Kidney (tissue), 14 donors: Measurements from ENCODE around the gene CD72. TPM values are rescaled to one million over a fixed set of nuclear protein-coding genes. Genes with fewer than 3 reads are reported as not detected.

Experiments used
- DNase-seq, 5 donors: peaks; one replicate each; pipeline ENCODE4 v3.0.0-alpha.2; 2013 to 2020
- FAIRE-seq: peaks from 2 replicates; lab custom pipeline; 2012; peaks lifted over from hg19 to GRCh38; lab: Jason Lieb, UNC
- H3K27ac ChIP-seq, 2 donors: one replicate each; pipeline ENCODE4 v1.7.0; 2013; ENCODE audit warnings: low read depth in 2 of 2, low read length in 2 of 2, inconsistent platforms in 1 of 2
- H3K27me3 ChIP-seq: one replicate; pipeline ENCODE4 v1.7.1; 2013; ENCODE audit warnings: low read length, inconsistent platforms; ENCODE audit not compliant: control insufficient read depth, insufficient read depth
- H3K36me3 ChIP-seq, 3 donors: one replicate each; pipeline versions ENCODE4 v1.7.0 to v1.7.1; 2013; ENCODE audit warnings: low read length in 3 of 3, control low read depth in 1 of 3, inconsistent platforms in 1 of 3; ENCODE audit not compliant: insufficient read depth in 3 of 3, control insufficient read depth in 2 of 3
- H3K4me1 ChIP-seq, 3 donors: one replicate each; pipeline versions ENCODE4 v1.7.0 to v1.7.1; 2013; ENCODE audit warnings: low read length in 3 of 3, inconsistent platforms in 1 of 3, low read depth in 1 of 3; ENCODE audit not compliant: control insufficient read depth in 2 of 3, insufficient read depth in 2 of 3
- H3K4me3 ChIP-seq, 3 donors: one replicate each; pipeline versions ENCODE4 v1.7.0 to v1.8.1; 2013; ENCODE audit warnings: low read length in 3 of 3, control low read depth in 1 of 3, inconsistent platforms in 1 of 3
- H3K9ac ChIP-seq, 3 donors: one replicate each; pipeline versions ENCODE4 v1.7.0 to v1.7.1; 2013; ENCODE audit warnings: low read length in 3 of 3, control low read depth in 1 of 3, inconsistent platforms in 1 of 3
- H3K9me3 ChIP-seq, 3 donors: one replicate each; pipeline versions ENCODE4 v1.7.0 to v1.7.1; 2013; ENCODE audit warnings: low read length in 3 of 3, control low read depth in 1 of 3, inconsistent platforms in 1 of 3; ENCODE audit not compliant: control insufficient read depth in 2 of 3, insufficient read depth in 1 of 3
- CTCF ChIP-seq: IDR thresholded peaks from 3 replicates; pipeline ENCODE4 v1.5.1; 2012; ENCODE audit warnings: mild to moderate bottlenecking, moderate library complexity, borderline replicate concordance; ENCODE audit not compliant: insufficient read depth; ENCODE audit errors: extremely low read depth
- intact Hi-C: fragments of 100-400 bp; cut with DNase I; formaldehyde crosslinking; loops from one replicate; pipeline ENCODE4 v1.11.1; 2022
- polyA plus RNA-seq: library from polyadenylated mRNA; stranded (reverse); fragments of 350-450 nt; fragmentation: Illumina TruSeq; extraction: RNeasy Lipid Tissue Mini Kit (QIAGEN cat#74804); gene quantifications from one replicate; pipeline ENCODE4 v1.2.3, GENCODE V29; 2014; ENCODE audit warnings: low read depth, low replicate concordance; ENCODE audit not compliant: insufficient read depth
- total RNA-seq: library from RNA; stranded (reverse); fragmentation: NEBNext Ultra II Directional; extraction: Animal tissue kit (Norgen Biotek cat#: 25700); gene quantifications from one replicate; pipeline ENCODE4 v1.2.1, GENCODE V29; 2021
- donor health status: control.
- donor health status: control.
- donor health status: control.
- donor health status: control.
- donor health status: control.
- donor health status: DM: yes; HTN: yes; CAD: no.
- donor health status: Normal renal cell carcinoma (clear cell type).

Gene CD72
- total and polyA plus RNA-seq, 2 donors from 2014 or later: 2.3 to 7.1 TPM

- Histone ChIP-seq H3K9ac (no peak overlapping the region), H3K27me3 (no peaks in the 10 kb centered on the region), H3K4me1 (peaks cover 0 to 8% (median 0%) of the 10 kb centered on the region in 3 donors), H3K4me3 (no peak overlapping the region), H3K27ac (no peak overlapping the region), H3K9me3 (no peaks in the 10 kb centered on the region), H3K36me3 (no peaks in the 10 kb centered on the region)
- intact Hi-C loops: no loop called here
- FAIRE-seq (no peak), DNase-seq (no peak)
- no peak for TF ChIP-seq CTCF
These were observed 18.1 kb upstream of the CD72 start for GRCh38 chr9:35636135-35636876.

- DNase-seq: no peak
- intact Hi-C loops: no loop called here
- FAIRE-seq: no peak
- Histone ChIP-seq H3K4me1 (peaks cover 0 to 8% (median 0%) of the 10 kb centered on the region in 3 donors), H3K27me3 (no peaks in the 10 kb centered on the region), H3K36me3 (no peaks in the 10 kb centered on the region), H3K9ac (no peak overlapping the region), H3K27ac (no peak overlapping the region), H3K9me3 (no peaks in the 10 kb centered on the region), H3K4me3 (no peak overlapping the region)
- TF ChIP-seq CTCF: no peak
These were observed 17.5 kb upstream of the CD72 start for GRCh38 chr9:35635730-35636129.

- H3K9ac ChIP-seq: no peak overlapping the region
- intact Hi-C loops: no loop called here
- no peaks in the 10 kb centered on the region for H3K27me3 ChIP-seq
- no peak for FAIRE-seq
- no peak overlapping the region for H3K4me3 ChIP-seq
- no peak overlapping the region for H3K27ac ChIP-seq
- DNase-seq: no peak
- H3K36me3 ChIP-seq: no peaks in the 10 kb centered on the region
- no peak for TF ChIP-seq CTCF
- no peaks in the 10 kb centered on the region for H3K4me1 ChIP-seq
- H3K9me3 ChIP-seq: no peaks in the 10 kb centered on the region
These were observed 11.4 kb upstream of the CD72 start for GRCh38 chr9:35629597-35629996.
